Fibroblast of pulmonary artery (primary cell): ENCODE results near the gene CHRM4.
"Not testable (repeated sequence)": the region's sequence is repeated elsewhere in the genome, so short reads cannot be mapped to it uniquely, and the experiment has no call there.

Experiments used
- DNase-seq: peaks from one replicate; pipeline ENCODE4 v3.0.0-alpha.2; 2010; ENCODE audit warnings: low read depth
- H3K4me3 ChIP-seq: replicated peaks from 2 replicates; pipeline ENCODE4 v1.5.1; 2011; ENCODE audit warnings: low read depth, mild to moderate bottlenecking, control low read depth, low read length, moderate library complexity
- TF ChIP-seq, protein P1 (sequence below): IDR thresholded peaks from 2 replicates; pipeline ENCODE4 v1.5.1; 2011; ENCODE audit warnings: mild to moderate bottlenecking, control low read depth, low read length, inconsistent platforms; ENCODE audit errors: missing control alignments

The CHRM4 gene

DNA sequence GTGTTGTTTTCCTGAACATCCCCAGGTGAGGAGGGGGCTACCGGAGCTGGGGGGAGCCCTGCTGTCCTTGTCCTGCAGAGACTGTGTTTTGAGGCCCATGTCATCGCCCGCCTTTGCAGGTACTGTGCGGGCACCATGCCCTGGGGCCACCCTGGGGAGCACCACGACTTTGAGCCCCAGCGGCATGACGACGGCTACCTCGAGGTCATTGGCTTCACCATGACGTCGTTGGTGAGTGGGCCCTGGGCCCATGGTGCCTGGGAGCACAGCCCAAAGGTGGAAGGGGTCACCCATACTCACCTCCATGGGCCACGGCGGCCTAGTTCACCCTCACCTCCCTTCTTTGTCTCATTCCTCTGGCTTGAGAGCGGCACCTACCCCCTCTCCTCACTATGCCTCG is 16.8 kb downstream of the CHRM4 start:
- TF ChIP-seq, protein P1, sequence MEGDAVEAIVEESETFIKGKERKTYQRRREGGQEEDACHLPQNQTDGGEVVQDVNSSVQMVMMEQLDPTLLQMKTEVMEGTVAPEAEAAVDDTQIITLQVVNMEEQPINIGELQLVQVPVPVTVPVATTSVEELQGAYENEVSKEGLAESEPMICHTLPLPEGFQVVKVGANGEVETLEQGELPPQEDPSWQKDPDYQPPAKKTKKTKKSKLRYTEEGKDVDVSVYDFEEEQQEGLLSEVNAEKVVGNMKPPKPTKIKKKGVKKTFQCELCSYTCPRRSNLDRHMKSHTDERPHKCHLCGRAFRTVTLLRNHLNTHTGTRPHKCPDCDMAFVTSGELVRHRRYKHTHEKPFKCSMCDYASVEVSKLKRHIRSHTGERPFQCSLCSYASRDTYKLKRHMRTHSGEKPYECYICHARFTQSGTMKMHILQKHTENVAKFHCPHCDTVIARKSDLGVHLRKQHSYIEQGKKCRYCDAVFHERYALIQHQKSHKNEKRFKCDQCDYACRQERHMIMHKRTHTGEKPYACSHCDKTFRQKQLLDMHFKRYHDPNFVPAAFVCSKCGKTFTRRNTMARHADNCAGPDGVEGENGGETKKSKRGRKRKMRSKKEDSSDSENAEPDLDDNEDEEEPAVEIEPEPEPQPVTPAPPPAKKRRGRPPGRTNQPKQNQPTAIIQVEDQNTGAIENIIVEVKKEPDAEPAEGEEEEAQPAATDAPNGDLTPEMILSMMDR: no peak
- no peak for DNase-seq
- no peak overlapping the region for H3K4me3 ChIP-seq

GRCh38 chr11:46373787-46374740 is 17.5 kb downstream of the CHRM4 start:
- H3K4me3 ChIP-seq: no peak overlapping the region
- TF ChIP-seq, protein P1: no peak
- no peak for DNase-seq

GRCh38 chr11:46372501-46372900 is 19.1 kb downstream of the CHRM4 start:
- not testable (repeated sequence) for DNase-seq, H3K4me3 ChIP-seq

DNA sequence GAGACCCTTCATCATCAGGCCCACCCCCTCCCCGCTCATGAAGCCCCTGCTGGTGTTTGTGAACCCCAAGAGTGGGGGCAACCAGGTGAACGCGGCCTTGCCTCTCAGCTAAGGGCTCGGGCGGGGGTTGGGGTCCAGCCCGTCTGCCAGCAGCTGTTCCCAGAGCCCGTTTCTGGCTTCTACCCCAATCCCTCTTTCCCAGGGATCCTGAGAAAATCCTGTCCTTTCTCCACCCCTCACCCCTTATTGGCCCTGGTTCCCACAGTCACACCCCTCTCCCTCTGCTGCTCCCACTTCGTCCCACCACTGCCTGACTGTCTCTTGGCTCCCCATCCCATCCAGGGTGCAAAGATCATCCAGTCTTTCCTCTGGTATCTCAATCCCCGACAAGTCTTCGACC is 19.5 kb downstream of the CHRM4 start:
- TF ChIP-seq, protein P1: no peak
- DNase-seq: no peak
- H3K4me3 ChIP-seq: no peak overlapping the region

DNA sequence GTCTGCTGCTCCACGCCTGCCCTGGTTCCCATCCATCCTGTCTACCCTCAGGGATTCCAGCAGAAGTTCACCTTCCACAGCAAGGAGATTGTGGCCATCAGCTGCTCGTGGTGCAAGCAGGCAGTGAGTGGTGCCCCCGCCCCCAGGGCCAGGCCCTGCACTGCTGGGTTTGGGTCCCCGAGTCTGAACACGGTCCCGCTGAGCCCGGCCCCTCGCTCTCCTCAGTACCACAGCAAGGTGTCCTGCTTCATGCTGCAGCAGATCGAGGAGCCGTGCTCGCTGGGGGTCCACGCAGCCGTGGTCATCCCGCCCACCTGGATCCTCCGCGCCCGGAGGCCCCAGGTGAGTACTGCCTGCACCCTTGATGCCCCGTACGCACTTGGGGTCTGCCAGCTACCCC is 20.3 kb downstream of the CHRM4 start:
- H3K4me3 ChIP-seq: not testable (repeated sequence)

DNA sequence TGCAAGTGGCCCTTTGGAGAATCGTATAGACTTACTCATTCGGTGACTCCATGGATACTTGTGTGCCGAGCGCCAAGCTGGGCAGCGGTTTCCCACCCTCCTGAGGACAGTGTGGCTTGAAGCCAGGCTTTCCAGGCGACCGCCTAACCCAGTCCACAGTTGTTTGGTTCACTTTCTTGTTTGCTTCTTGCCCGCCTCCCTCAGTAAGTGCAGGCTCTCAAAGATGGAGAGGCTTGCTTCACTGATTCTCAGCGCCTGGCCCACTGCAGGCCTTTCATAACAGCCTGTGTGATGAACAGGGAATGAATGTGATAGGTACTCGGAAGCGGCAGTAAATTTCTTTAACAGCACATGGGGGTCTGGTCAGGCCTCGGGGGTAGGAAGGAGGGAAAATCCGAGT is 21.3 kb downstream of the CHRM4 start:
- H3K4me3 ChIP-seq: no peak overlapping the region
- TF ChIP-seq, protein P1: no peak
- DNase-seq: no peak

More for the DNA sequence above, 20.3 kb downstream of the CHRM4 start:
- DNase-seq: not testable (repeated sequence)

DNA sequence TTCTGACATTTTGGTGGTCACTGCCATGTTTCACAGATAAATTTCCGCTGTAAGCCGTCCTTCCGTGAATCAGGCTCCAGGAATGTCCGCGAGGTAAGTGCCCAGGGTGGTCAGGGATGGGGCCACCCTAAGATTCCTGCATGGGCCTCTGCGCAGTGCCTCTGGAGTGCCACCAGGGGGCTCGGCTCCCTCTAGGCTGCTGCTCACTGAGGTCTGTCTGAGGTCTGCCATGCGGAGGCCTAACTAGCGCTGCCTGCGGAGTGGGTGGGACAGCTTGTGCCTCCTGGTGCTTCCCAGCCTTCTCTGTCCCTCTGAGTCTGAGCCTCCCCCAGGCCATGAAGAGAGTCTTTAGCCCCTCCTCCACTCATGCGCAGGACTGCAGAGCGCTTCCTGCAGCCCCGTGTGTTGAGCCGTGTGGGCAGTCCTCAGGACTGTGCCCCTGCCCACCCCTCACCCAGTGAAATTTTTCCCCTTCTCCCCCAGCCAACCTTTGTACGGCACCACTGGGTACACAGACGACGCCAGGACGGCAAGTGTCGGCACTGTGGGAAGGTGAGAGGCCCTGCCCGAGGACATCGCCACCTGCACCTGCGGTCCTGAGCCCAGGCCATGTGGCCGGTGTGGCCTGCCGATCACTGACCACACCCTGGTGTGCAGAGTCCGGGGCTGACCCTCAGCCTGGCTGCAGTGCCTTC is 22.0 kb downstream of the CHRM4 start:
- DNase-seq: peak; percentile 80
- H3K4me3 ChIP-seq: no peak overlapping the region
- TF ChIP-seq, protein P1: peak; percentile 95
